ENCODE data around the gene ARHGEF25.
"Not testable (repeated sequence)": the region's sequence is repeated elsewhere in the genome, so short reads cannot be mapped to it uniquely, and the experiment has no call there.

The ARHGEF25 gene

GRCh38 chr12:57612711-57613426 lies 1.6 kb downstream of the ARHGEF25 start:
- Mint-ChIP-seq H3K27me3 (peaks cover 9% of the 10 kb centered on the region), H3K4me1 (peaks cover 5% of the 10 kb centered on the region), H3K36me3 (peaks cover 2% of the 10 kb centered on the region), H3K9me3 (no peaks in the 10 kb centered on the region), H3K27ac (no peak overlapping the region), H3K4me3 (peak overlapping the region; percentile 26)

DNA sequence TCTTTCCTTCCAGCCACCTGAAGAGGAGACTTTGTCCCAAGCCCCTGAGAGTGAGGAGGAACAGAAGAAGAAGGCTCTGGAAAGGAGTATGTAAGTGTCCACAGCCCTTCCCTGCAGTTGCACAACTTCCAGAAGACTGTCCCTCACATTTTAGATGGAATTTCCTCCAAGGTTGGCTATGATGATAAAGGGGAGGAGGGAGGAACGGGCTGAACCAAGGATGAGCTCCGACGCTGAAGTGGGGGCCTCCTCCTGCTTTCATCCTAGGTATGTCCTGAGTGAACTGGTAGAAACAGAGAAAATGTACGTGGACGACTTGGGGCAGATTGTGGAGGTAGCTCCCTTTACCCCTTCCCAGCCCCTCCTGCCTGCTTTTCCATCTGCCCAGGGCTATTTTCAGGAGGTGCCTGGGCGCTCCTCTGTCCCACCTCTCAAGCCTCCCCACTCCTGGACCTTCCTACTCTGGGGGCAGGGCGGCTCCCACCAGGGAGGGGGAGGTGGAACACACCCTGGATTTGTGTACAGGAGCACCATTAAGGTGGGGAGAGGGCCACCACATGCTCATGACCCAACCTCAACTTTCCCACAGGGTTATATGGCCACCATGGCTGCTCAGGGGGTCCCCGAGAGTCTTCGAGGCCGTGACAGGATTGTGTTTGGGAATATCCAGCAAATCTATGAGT lies 2.3 kb downstream of the ARHGEF25 start:
- Mint-ChIP-seq H3K27me3 (peaks cover 12% of the 10 kb centered on the region), H3K4me3 (no peak overlapping the region), H3K36me3 (peaks cover 2% of the 10 kb centered on the region), H3K4me1 (peaks cover 5% of the 10 kb centered on the region), H3K9me3 (no peaks in the 10 kb centered on the region), H3K27ac (no peak overlapping the region)

- Mint-ChIP-seq H3K27ac (no peak overlapping the region), H3K9me3 (no peaks in the 10 kb centered on the region), H3K27me3 (peaks cover 18% of the 10 kb centered on the region), H3K4me1 (peaks cover 11% of the 10 kb centered on the region), H3K36me3 (no peaks in the 10 kb centered on the region), H3K4me3 (no peak overlapping the region)
Observed at GRCh38 chr12:57614178-57614947, 3.1 kb downstream of the ARHGEF25 start.

GRCh38 chr12:57614948-57615500 lies 3.8 kb downstream of the ARHGEF25 start:
- Mint-ChIP-seq H3K4me3 (no peak overlapping the region), H3K36me3 (no peaks in the 10 kb centered on the region), H3K9me3 (no peaks in the 10 kb centered on the region), H3K27ac (no peak overlapping the region), H3K27me3 (peaks cover 18% of the 10 kb centered on the region), H3K4me1 (peaks cover 16% of the 10 kb centered on the region)

DNA sequence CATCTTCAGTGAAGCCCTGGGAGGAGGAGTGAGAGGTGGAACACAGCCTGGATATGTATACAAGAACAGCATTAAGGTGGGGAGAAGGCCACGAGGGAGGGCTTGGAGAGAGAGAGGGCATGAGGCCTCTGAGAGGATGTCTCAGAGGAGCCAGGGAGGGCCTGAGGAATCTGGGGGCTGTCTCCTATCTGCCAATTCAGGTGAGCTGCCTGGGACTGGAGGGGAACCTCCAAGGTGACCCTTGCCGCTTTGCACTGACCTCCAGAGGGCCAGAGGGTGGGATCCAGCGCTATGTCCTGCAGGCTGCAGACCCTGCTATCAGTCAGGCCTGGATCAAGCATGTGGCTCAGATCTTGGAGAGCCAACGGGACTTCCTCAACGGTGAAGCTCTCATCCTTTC lies 4.4 kb downstream of the ARHGEF25 start:
- H3K36me3 Mint-ChIP-seq, result no peaks in the 10 kb centered on the region
- H3K4me1 Mint-ChIP-seq, result peaks cover 17% of the 10 kb centered on the region
- H3K4me3 Mint-ChIP-seq, result no peak overlapping the region
- H3K27ac Mint-ChIP-seq, result no peak overlapping the region
- H3K27me3 Mint-ChIP-seq, result peaks cover 20% of the 10 kb centered on the region
- H3K9me3 Mint-ChIP-seq, result no peaks in the 10 kb centered on the region

GRCh38 chr12:57616383-57617101 lies 5.3 kb downstream of the ARHGEF25 start:
- Mint-ChIP-seq H3K27me3 (peaks cover 28% of the 10 kb centered on the region), H3K27ac (no peak overlapping the region), H3K9me3 (no peaks in the 10 kb centered on the region), H3K36me3 (no peaks in the 10 kb centered on the region), H3K4me1 (peaks cover 26% of the 10 kb centered on the region), H3K4me3 (no peak overlapping the region)

DNA sequence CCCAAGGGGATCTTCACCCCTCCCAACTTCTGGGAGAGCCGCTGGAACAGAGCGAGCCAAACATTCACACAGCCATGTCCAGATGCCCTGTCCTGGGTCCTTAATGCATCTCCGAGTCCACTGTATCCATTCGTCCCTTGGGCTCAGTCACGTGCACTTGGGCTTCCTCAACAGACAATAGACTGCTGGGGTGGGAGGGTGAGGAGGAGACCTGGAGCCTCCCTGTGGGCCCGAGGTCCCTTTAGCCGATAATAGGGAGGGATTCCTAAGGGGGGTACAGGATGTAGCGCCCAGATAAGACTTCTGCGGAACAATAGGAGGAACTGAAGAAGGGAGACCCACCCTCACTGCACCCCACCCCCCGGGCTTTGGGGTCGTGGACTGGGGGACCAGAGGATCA lies 6.7 kb downstream of the ARHGEF25 start:
- Mint-ChIP-seq H3K4me3 (no peak overlapping the region), H3K4me1 (peaks cover 34% of the 10 kb centered on the region), H3K36me3 (no peaks in the 10 kb centered on the region), H3K27ac (no peak overlapping the region), H3K27me3 (peaks cover 40% of the 10 kb centered on the region), H3K9me3 (no peaks in the 10 kb centered on the region)

GRCh38 chr12:57618431-57618830 lies 7.2 kb downstream of the ARHGEF25 start:
- Mint-ChIP-seq H3K4me1 (peaks cover 34% of the 10 kb centered on the region), H3K27me3 (peaks cover 43% of the 10 kb centered on the region)
- not testable (repeated sequence) for H3K27ac Mint-ChIP-seq, H3K36me3 Mint-ChIP-seq, H3K4me3 Mint-ChIP-seq, H3K9me3 Mint-ChIP-seq

GRCh38 chr12:57618966-57619433 lies 7.8 kb downstream of the ARHGEF25 start:
- Mint-ChIP-seq H3K9me3 (no peaks in the 10 kb centered on the region), H3K4me3 (peak overlapping the region; percentile 67), H3K36me3 (no peaks in the 10 kb centered on the region), H3K27ac (no peak overlapping the region), H3K4me1 (peaks cover 34% of the 10 kb centered on the region), H3K27me3 (peaks cover 49% of the 10 kb centered on the region)

GRCh38 chr12:57619434-57620244 lies 8.4 kb downstream of the ARHGEF25 start:
- Mint-ChIP-seq H3K4me3 (peak overlapping the region; percentile 67), H3K27me3 (peaks cover 55% of the 10 kb centered on the region), H3K9me3 (no peaks in the 10 kb centered on the region), H3K27ac (no peak overlapping the region), H3K4me1 (peaks cover 34% of the 10 kb centered on the region), H3K36me3 (no peaks in the 10 kb centered on the region)

DNA sequence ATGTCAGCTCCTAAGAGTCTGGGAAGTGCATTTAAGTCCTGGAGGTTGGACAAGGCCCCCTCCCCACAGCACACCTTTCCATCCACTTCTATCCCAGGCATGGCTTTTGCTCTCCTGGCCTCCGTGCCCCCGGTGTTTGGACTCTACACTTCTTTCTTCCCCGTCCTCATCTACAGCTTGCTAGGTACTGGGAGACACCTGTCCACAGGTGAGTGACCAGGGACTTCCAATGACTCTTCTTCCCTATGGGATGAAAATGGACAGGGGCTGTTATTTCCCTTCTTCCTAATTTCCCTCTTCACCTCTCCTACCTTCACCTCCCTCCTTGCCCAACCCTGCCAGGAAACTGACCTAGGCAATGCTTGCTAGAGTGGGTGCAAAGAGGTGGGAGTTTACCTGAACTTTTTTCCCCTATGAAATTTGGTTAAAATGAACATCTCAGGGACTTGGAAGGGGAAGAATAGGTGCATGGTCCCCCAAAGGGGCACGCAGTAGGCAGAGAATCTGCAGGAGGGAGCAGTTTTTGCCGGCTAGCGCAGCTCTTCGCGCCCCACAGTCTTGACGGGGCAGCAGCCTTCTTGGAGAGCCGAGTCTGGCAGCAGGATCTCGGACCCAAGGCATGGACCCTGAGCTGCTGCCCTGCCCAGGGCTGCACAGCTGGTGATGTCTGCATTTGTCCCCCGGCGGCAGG lies 9.2 kb downstream of the ARHGEF25 start:
- Mint-ChIP-seq H3K4me3 (peak overlapping the region; percentile 84), H3K9me3 (no peaks in the 10 kb centered on the region), H3K27ac (peak overlapping the region; percentile 25), H3K36me3 (no peaks in the 10 kb centered on the region), H3K4me1 (peaks cover 34% of the 10 kb centered on the region), H3K27me3 (peaks cover 59% of the 10 kb centered on the region)

GRCh38 chr12:57620936-57621496 lies 9.8 kb downstream of the ARHGEF25 start:
- H3K4me3 Mint-ChIP-seq, result peak overlapping the region; percentile 84
- H3K27ac Mint-ChIP-seq, result no peak overlapping the region
- H3K27me3 Mint-ChIP-seq, result peaks cover 62% of the 10 kb centered on the region
- no peaks in the 10 kb centered on the region for H3K9me3 Mint-ChIP-seq
- peaks cover 34% of the 10 kb centered on the region for H3K4me1 Mint-ChIP-seq
- H3K36me3 Mint-ChIP-seq, result no peaks in the 10 kb centered on the region

- Mint-ChIP-seq H3K4me3 (peak overlapping the region; percentile 84), H3K9me3 (no peaks in the 10 kb centered on the region), H3K27me3 (peaks cover 67% of the 10 kb centered on the region), H3K4me1 (peaks cover 34% of the 10 kb centered on the region), H3K27ac (no peak overlapping the region), H3K36me3 (no peaks in the 10 kb centered on the region)
Observed at GRCh38 chr12:57621497-57622292, 10.5 kb downstream of the ARHGEF25 start.
